Hepatic stellate cell (primary cell): ENCODE results near the gene KLHL18.
"Not testable (repeated sequence)": the region's sequence is repeated elsewhere in the genome, so short reads cannot be mapped to it uniquely, and the experiment has no call there.

ENCODE experiments used
- DNase-seq: peaks from one replicate; pipeline ENCODE4 v3.0.0; 2011; ENCODE audit warnings: low spot score

Gene KLHL18

DNA sequence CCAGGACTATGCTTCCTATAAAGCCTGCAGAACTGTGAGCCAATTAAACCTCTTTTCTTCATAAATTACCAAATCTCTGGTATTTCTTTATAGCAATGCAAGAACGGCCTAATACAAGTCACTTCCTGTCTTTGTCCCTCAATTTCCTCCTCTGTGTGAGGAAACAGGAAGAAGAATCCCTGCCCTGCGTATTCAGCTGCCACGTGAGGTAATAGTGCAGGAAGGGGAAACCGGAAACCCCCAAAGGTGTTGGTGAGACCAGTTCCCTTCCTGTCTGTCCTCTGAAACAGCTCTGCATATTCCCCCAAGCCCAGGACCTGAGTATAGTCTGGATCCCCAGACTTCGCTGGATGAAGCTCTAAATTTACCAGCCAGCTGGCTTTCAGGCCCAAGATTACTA is 80.0 kb downstream of the KLHL18 start:
- DNase-seq: no peak

DNA sequence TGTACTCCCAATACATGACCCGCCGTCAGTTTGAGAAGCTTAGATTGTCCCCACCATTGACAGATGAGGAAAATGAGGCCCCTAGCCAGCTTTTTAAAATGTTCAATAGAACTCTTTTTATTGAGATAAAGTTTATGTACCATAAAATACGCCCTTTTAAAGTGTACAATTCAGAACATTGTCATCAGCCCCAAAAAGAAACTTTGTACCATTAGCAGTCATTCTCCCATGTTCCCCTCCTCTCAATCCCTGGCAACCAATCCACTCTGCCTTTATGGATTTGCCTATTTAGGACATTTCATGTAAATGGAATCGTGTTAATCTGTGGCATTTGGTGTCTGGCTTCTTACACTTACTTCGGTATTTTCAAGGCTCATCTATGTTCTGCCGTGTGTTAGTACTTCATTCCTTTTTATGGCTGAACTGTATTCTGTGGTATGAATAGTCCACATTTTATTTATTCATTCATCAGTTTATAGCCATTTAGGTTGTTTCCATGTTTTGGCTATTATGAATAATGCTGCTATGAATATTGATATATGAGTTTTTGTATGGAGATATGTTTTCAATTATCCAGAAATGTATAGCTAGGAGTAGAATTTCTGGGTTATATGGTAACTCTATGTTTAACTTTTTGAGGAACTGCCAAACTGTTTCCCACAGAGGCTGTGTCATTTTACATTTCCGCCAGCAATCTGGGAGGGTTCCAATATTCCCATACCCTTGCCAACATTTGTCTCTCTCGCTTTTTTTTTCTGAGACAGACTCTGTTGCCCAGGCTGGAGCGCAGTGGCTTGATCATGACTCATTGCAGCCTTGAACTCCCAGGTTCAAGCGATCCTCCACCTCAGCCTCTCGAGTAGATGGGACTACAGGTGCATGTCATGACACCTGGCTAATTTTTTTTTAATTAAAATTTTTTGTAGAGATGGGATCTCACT is 82.7 kb downstream of the KLHL18 start:
- no peak for DNase-seq

DNA sequence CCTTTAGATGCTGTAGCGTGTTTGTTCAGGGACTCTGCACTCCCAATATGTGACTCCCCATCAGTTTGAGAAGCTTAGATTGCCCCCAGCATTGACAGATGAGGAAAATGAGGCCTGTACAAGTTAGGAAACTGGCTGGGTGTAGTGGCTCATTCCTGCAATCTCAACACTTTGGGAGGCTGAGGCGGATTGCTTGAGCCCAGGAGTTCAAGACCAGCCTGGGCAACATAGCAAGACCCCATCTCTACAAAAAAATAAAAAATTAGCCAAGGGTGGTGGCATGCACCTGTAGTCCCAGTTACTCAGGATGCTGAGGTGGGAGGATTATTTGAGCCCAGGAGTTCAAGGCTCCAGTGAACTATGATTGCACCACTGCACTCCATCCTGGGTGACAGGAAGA is 84.1 kb downstream of the KLHL18 start:
- no peak for DNase-seq

- no peak for DNase-seq
Measured at GRCh38 chr3:47367631-47368030, 84.9 kb downstream of the KLHL18 start.

GRCh38 chr3:47370020-47370419 is 87.3 kb downstream of the KLHL18 start:
- DNase-seq: not testable (repeated sequence)

GRCh38 chr3:47370887-47371697 is 88.3 kb downstream of the KLHL18 start:
- peak; percentile 32 for DNase-seq

DNA sequence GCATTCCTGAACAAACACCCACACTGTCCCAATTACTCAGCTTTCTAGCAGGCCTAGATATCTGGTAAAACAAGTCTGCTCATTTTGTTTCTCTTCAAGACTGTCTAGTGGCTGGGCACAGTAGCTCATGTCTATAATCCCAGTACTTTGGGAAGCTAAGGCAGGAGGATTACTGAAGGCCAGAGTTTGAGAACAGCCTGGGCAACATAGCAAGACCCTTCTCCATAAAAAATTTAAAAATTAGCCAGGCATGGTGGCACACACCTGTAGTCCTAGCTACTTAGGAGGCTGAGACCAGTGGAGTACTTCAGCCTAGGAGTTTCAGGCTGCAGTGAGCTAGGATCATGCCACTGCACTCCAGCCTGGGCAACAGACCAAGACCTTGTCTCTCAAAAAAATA is 91.8 kb downstream of the KLHL18 start:
- no peak for DNase-seq

DNA sequence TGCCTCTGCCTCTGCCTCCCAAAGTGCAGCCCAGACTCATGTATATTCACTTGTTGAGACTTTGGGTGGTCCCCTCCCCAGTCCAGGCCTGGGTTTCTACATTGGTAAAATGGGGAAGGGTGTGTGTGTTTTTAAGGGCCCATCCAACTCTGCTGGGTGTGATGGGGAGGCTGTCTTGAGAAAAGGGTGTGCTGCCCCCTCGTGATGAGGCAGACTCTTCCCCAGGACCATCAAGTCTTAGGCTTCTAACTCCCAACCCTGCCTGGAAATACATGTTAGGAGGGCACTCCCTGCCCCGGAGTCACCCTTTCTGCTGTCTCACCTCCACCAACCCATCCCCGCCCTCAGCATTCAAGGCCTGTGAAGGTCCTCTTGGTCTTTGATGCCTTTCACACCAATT is 93.6 kb downstream of the KLHL18 start:
- DNase-seq: no peak

GRCh38 chr3:47377186-47377585 is 94.4 kb downstream of the KLHL18 start:
- no peak for DNase-seq

GRCh38 chr3:47378869-47379268 is 96.1 kb downstream of the KLHL18 start:
- DNase-seq: no peak

GRCh38 chr3:47379411-47379899 is 96.7 kb downstream of the KLHL18 start:
- no peak for DNase-seq

GRCh38 chr3:47380026-47380600 is 97.4 kb downstream of the KLHL18 start:
- no peak for DNase-seq

DNA sequence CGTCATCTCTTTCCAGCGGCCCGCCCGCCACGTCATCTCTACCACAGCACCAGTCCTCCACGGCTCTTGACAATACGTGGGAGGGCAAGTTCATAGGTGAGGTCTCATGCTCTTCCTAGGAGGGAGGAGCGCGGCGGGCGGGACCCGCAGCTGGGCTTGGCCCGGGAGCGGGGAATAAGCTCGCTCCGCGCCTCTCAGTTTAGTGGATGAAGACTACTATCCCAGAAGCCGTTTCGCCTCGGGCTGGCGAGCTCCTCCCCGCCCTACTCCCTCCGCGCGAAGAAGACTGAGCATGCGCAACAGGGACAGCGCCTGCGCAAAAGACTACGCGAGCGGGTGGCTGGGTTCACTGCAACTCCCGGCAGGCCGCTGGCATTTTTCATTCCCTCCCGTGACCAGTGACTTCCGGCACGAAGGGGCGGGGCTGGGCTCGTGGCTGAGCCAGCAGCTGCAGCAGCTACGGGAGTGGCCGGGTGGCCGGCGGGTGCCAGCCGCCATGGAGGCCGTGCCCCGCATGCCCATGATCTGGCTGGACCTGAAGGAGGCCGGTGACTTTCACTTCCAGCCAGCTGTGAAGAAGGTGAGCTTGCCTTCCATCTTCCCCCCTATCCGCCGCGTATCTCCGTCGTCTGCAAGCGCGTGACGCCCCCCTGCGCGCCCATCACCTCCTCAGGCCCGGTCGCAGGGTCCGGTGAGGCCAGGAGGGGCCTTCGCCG is 98.0 kb downstream of the KLHL18 start, which contains the start of gene PTPN23:
TSS of gene PTPN23 (plus strand) at position 421 of the 716 bp plus-strand sequence. CDS start at position 497, 76 bp downstream.
- DNase-seq: peak; percentile 98

GRCh38 chr3:47381317-47382157 is 98.8 kb downstream of the KLHL18 start:
- DNase-seq: peak; percentile 91

DNA sequence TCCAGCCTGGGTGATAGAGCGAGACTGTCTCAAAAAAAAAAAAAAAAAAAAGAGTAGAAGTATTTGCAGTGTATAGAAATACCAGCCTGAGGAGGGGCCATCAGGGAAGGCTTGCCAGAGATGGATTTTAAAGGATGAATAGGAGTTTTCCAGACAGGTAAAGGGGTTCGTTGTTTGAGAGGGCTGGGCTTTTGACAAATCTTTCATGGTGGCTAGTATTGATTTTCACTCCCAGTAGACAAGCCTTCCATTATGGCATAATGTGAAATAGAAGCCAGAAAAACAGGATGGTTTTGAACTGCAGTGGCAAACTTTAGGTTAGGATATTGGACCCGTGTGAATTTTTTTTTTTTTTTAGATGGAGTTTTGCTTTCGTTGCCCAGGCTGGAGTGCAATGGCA is 101.7 kb downstream of the KLHL18 start:
- DNase-seq: no peak

DNA sequence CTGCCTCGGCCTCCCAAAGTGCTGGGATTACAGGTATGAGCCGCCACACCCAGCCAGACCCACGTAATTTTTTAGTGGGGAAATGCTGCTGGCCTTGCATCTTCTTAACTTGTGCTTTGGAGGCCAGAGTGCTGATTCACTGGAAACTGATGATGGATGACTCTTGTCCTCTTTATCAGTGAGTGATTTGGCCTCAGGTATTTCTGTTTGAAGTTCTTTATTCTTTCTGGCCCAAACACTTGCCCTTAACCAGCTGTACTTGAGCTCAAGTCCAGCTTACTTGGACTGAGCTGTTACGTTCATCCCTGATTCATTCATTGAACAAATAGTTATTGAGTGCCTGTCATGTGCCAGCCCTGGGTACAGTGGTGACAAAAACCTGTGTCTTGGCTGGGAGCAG is 102.3 kb downstream of the KLHL18 start:
- DNase-seq: no peak

GRCh38 chr3:47385796-47386195 is 103.1 kb downstream of the KLHL18 start:
- DNase-seq: no peak

DNA sequence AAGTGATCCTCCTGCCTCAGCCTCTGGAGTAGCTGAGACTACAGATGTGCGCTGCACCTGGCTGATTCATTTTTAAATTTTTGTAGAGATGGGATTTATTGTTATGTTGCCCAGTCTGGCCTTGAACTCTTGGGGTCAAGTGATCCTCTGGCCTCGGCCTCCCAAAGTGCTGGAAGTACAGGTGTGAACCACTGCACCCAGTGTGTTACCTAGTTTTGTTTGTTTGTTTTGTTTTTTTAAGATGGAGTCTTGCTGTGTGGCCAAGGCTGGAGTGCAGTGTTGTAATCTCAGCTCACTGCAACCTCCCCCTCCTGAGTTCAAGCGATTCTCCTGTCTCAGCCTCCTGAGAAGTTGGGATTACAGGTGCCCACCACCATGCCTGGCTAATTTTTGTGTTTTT is 110.2 kb downstream of the KLHL18 start:
- no peak for DNase-seq

- peak; percentile 58 for DNase-seq
Measured at GRCh38 chr3:47394140-47394870, 111.6 kb downstream of the KLHL18 start.

DNA sequence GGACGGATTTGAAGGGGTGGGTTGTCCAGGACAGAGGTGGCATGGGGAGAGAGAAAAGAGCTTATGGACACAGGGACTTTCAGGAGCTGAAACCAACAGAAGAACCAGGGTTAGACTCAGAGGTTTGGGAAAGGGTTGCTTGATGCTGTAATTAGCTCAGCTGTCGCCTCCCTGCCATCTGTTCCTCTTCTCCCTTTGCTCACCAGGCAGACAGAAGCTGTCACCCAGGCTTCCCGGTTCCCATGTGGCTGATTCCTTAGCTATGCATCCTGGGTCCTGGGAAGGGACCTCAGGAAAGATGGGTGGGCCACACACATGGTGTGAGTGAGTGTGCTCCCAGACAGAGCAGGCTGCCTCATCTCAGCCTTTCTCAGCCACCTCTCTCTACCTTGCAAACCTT is 112.1 kb downstream of the KLHL18 start:
- peak; percentile 52 for DNase-seq
